Activated B cell treated with CpG ODN at 0.5 μM for 24 hours (primary cell): Measurements from ENCODE around the gene KHNYN. TPM values are rescaled to one million over a fixed set of nuclear protein-coding genes. Genes with fewer than 3 reads are reported as not detected.

Experiments used
- ATAC-seq: fragments of 200-7000 bp; cut with Tn5 transposase; one replicate; pipeline ENCODE4 v1.10.0; 2021; ENCODE audit warnings: low read depth, mild to moderate bottlenecking, moderate library complexity
- CTCF ChIA-PET: fragments of 350-600 bp; sonication (Branson Sonifier 250); formaldehyde crosslinking; loops from one replicate; lab custom pipeline; 2021; ENCODE audit warnings: antibody characterized with exemption; lab: Charles Lee
- POLR2A ChIA-PET: fragments of 350-600 bp; sonication (Branson Sonifier 250); formaldehyde crosslinking; loops from one replicate; lab custom pipeline; 2021; ENCODE audit warnings: antibody characterized with exemption; lab: Charles Lee
- DNase-seq: peaks from one replicate; pipeline ENCODE4 v3.0.0; 2022
- H3K27ac Mint-ChIP-seq: one replicate; pipeline ENCODE4 v1.8.0; 2020; ENCODE audit warnings: mixed read lengths
- H3K27me3 Mint-ChIP-seq: one replicate; pipeline ENCODE4 v1.8.0; 2021; ENCODE audit warnings: mixed read lengths
- H3K36me3 Mint-ChIP-seq: one replicate; pipeline ENCODE4 v1.8.0; 2021; ENCODE audit warnings: low read depth, mixed read lengths
- H3K4me1 Mint-ChIP-seq: one replicate; pipeline ENCODE4 v1.8.0; 2021; ENCODE audit warnings: mixed read lengths
- H3K4me3 Mint-ChIP-seq: one replicate; pipeline ENCODE4 v1.8.0; 2020; ENCODE audit warnings: mild to moderate bottlenecking, mixed read lengths
- H3K9me3 Mint-ChIP-seq: one replicate; pipeline ENCODE4 v1.8.0; 2020; ENCODE audit warnings: mixed read lengths
- intact Hi-C: fragments of 100-400 bp; cut with micrococcal nuclease; formaldehyde crosslinking; loops from one replicate; pipeline ENCODE4 v1.15.1; 2024
- total RNA-seq: library from RNA; stranded (reverse); gene quantifications from 2 replicates; pipeline ENCODE4 v1.2.3, GENCODE V29; 2022
- TF ChIP-seq, protein P1 (sequence below): fragments of 200-600 bp; IDR thresholded peaks from one replicate; pipeline ENCODE4 v1.8.0; 2022; ENCODE audit warnings: antibody characterized with exemption, mild to moderate bottlenecking

KHNYN gene
- total RNA-seq, 1 donor from 2014 or later = 130 TPM

DNA sequence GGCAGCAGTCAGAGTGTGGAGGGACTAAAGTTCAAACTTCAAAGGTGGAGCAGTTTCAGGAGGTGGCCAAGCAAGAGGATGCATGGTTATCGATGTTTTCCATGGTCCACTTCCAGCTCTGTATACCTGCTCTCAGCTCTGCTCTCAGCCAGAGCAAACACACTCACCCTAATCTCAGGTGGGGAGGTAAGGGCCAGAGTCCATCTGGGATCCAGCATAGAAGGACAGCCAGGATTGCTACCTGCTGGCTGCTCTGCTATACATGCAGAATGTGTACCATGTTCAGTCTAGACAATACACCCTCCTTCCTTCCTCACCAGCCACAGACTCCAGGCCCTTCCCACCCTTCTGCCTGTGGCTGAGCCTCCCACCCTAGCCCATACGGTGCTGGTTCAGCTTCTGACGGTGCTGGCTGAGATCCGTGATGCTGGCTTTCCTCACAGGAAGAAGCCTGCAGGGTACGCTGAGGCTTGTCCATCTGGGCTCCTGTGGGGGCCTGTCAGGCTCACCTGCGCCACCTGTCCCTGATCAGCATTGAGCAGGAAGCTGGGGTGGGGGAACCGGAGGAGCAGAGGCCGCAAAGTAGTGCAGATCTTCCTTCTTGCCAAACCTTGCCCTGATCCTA lies 2.7 kb upstream of the KHNYN start:
- peaks cover 12% of the 10 kb centered on the region for H3K36me3 Mint-ChIP-seq
- POLR2A ChIA-PET = interaction anchor here (0.6 to 5.6 kb wide), 3 partner anchors 60 to 294 kb away, joined by 5 to 257 read pairs (median 12); partner anchors contain the start of gene NFATC4
- peaks cover 23% of the 10 kb centered on the region for H3K4me1 Mint-ChIP-seq

DNA sequence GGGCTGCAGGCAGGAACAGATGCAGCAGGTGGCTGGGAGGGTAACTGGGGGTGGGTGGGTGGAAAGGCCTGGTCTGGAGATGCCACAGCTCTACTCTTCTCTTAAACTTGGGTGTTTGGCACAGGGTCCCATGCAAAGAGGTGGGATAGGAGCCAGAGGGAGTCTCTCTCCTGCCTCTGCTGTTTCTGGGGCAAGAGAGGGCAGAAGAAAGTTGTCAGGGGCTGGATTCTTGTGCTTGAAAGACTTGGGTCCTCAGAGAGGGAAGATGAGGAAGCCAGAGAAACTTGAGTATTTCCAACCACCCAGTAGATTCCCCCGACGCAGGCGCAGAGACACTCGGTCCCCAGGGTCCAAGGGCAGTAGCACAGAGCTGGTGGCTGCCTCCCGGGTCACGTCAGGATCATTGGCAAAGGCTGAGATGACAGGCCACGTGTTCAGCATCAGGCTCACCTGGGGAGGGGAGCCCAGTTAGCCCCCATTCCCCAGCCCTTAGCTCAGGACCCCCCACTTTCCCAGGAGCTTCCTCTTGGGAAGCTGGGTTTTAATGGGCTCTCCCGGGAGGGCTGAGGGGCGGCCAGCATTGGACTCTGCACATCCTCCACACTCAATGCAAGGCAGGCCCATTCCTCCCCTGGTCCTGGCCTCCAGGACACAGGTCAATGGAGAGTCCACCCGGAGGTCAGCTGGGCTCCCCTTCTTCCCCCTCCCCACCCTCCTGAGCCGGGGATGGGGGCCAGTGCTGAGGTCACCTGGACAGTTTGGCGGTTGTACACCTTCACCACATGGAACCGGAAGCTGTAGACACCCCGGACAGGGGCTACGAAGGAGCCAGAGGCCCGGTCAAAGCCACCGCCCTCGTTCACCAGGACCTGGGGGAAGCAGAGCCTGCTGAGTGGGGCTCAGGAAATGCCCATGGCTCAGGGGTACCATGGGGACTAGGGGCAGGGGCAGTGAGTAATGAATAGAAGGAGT lies 1.9 kb upstream of the KHNYN start:
- Mint-ChIP-seq H3K9me3 (no peaks in the 10 kb centered on the region), H3K4me1 (peaks cover 24% of the 10 kb centered on the region), H3K27ac (peak overlapping the region; percentile 50), H3K4me3 (no peak overlapping the region), H3K36me3 (peaks cover 18% of the 10 kb centered on the region), H3K27me3 (no peaks in the 10 kb centered on the region)
- intact Hi-C loops = no loop called here
- DNase-seq = no peak
- POLR2A ChIA-PET = interaction anchor here (0.6 to 5.6 kb wide), 2 partner anchors 61 to 294 kb away, joined by 5 to 257 read pairs; partner anchors contain the start of gene NFATC4
- ATAC-seq = no peak
- TF ChIP-seq, protein P1, sequence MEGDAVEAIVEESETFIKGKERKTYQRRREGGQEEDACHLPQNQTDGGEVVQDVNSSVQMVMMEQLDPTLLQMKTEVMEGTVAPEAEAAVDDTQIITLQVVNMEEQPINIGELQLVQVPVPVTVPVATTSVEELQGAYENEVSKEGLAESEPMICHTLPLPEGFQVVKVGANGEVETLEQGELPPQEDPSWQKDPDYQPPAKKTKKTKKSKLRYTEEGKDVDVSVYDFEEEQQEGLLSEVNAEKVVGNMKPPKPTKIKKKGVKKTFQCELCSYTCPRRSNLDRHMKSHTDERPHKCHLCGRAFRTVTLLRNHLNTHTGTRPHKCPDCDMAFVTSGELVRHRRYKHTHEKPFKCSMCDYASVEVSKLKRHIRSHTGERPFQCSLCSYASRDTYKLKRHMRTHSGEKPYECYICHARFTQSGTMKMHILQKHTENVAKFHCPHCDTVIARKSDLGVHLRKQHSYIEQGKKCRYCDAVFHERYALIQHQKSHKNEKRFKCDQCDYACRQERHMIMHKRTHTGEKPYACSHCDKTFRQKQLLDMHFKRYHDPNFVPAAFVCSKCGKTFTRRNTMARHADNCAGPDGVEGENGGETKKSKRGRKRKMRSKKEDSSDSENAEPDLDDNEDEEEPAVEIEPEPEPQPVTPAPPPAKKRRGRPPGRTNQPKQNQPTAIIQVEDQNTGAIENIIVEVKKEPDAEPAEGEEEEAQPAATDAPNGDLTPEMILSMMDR = no peak
- CTCF ChIA-PET = interaction anchor here (0.8 to 2.3 kb wide), 3 partner anchors 9 to 94 kb away, joined by 3 to 9 read pairs (median 3); no protein-coding TSS in a partner anchor

More for the DNA sequence above, 2.7 kb upstream of the KHNYN start:
- intact Hi-C loops = no loop called here
- Mint-ChIP-seq H3K27me3 (no peaks in the 10 kb centered on the region), H3K27ac (no peak overlapping the region), H3K9me3 (no peaks in the 10 kb centered on the region), H3K4me3 (no peak overlapping the region)
- no peak for ATAC-seq
- DNase-seq = no peak
- CTCF ChIA-PET = interaction anchor here (2.3 kb wide), 1 partner anchor 10 kb away, joined by 9 read pairs; no protein-coding TSS in a partner anchor
- TF ChIP-seq, protein P1 = no peak

DNA sequence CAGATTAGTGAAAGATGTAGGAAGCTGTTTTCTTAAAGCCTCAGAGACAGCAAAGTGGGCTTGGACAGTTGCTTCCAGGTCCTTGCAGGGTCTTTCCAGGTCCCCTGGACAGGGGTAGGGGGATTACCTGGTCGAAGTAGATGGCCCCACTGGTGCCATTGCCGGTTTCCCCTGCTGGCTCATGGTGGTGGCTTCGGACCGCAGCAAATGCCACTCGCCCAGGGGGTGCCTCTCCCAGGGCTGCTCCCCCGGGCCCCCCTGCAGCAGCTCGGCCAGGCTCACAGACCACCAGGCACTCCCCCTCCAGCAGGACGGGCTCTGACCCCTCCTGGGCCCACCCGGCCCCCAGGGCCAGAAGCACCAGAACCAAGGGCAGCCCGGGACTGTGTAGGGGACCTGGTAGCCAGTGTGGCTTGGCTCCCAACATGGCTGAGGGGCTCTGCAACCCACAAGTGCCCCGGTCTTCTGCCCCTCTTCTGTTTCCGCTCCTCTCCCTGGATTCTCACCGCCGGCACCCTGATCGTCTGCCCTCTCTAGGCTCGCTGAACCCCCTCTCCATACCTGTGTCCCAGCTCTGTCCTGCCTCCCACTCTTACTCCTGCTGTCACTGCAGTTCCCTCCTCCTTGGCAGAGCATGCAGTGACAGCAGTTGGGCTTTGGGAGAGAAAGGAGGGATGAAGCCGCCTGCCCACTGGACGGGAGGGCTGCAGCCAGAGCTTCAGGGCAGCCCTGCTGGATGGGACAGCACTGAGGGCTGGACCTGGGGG lies 943 bp upstream of the KHNYN start:
- POLR2A ChIA-PET = interaction anchor here (1.1 to 5.6 kb wide), 7 partner anchors 13 to 334 kb away, joined by 3 to 257 read pairs (median 25); partner anchors contain the start of genes ADCY4, CHMP4A, IRF9 and NFATC4
- H3K36me3 Mint-ChIP-seq = peaks cover 28% of the 10 kb centered on the region
- no peak for ATAC-seq
- no peaks in the 10 kb centered on the region for H3K9me3 Mint-ChIP-seq
- TF ChIP-seq, protein P1 = no peak
- H3K27me3 Mint-ChIP-seq = no peaks in the 10 kb centered on the region
- DNase-seq = no peak
- H3K4me1 Mint-ChIP-seq = peaks cover 32% of the 10 kb centered on the region
- H3K27ac Mint-ChIP-seq = peak overlapping the region; percentile 96
- CTCF ChIA-PET = interaction anchor here (0.8 to 2.3 kb wide), 2 partner anchors 8 to 121 kb away, joined by 3 to 9 read pairs; partner anchors contain the start of gene CIDEB
- peak overlapping the region; percentile 87 for H3K4me3 Mint-ChIP-seq
- intact Hi-C loops = no loop called here

DNA sequence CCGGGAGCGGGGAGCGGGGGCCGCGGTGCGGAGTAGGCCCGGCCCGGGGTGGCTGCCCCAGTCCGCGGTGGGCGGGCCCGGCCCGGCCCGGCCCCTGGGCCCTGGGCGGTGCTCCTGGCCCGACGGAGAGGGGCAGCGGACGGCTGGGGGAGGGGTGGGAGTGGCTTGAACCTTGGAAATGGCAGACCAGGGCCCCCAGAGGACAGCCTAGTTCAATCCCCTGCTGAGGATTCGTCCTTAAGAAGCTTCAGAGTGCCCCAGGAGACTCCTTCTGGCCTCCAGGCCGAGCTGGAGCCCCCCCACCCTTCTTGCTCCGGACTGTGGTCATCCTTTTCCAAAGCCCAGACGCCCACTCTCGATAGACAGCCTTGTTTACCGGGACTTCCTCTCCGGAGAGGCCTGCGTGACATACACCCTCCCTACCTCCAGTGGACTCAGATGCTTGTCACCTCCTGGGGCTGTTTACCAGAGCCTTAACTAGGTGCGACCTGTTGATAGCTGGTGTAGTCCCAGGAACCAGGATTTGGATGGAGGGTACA lies 458 bp downstream of the KHNYN start:
- peaks cover 38% of the 10 kb centered on the region for H3K4me1 Mint-ChIP-seq
- DNase-seq = no peak
- peak; percentile 57 for ATAC-seq
- no peaks in the 10 kb centered on the region for H3K9me3 Mint-ChIP-seq
- TF ChIP-seq, protein P1 = no peak
- H3K27me3 Mint-ChIP-seq = no peaks in the 10 kb centered on the region
- CTCF ChIA-PET = interaction anchor here (0.8 to 9.3 kb wide), 16 partner anchors 11 to 235 kb away, joined by 3 to 353 read pairs (median 8); partner anchors contain the start of genes ADCY4, CIDEB, NYNRIN and RIPK3
- H3K4me3 Mint-ChIP-seq = peak overlapping the region; percentile 93
- H3K36me3 Mint-ChIP-seq = peaks cover 41% of the 10 kb centered on the region
- POLR2A ChIA-PET = interaction anchor here (0.5 to 5.6 kb wide), 46 partner anchors 11 to 1335 kb away, joined by 3 to 257 read pairs (median 6); partner anchors contain the start of genes ACIN1, ADCY4, C14orf119 and CHMP4A
- peak overlapping the region; percentile 97 for H3K27ac Mint-ChIP-seq
- intact Hi-C loops = loop anchor here (2.0 to 5.0 kb wide), 5 partner anchors 33 to 1128 kb away; partner anchors contain the start of genes DCAF11, NRL, NYNRIN and PPP1R3E
